AG04449 (cell line): Measurements from ENCODE around the gene NSDHL.

Source experiments
- CTCF ChIA-PET: fragments of 350-600 bp; formaldehyde crosslinking; extraction: SDS; loops from one replicate; lab custom pipeline; 2021; ENCODE audit warnings: antibody characterized with exemption; lab: Yijun Ruan, JAX
- POLR2A ChIA-PET: fragments of 400-600, 350-600 bp; formaldehyde crosslinking; extraction: SDS; loops from one replicate; lab custom pipeline; 2020; ENCODE audit warnings: antibody characterized with exemption, inconsistent platforms; lab: Yijun Ruan, JAX
- DNase-seq: peaks from one replicate; pipeline ENCODE4 v3.0.0-alpha.2; 2010; ENCODE audit warnings: low read depth, low spot score
- H3K4me3 ChIP-seq: 2 replicates; pipeline ENCODE4 v1.5.1; 2011; ENCODE audit warnings: low read depth, mild to moderate bottlenecking, control low read depth, low read length
- TF ChIP-seq, protein P1 (sequence below): IDR thresholded peaks from one replicate; pipeline ENCODE4 v1.5.1; 2011; ENCODE audit warnings: mild to moderate bottlenecking, moderate library complexity, low read length, control low read depth, inconsistent platforms; ENCODE audit not compliant: insufficient read depth; ENCODE audit errors: missing control alignments

Gene NSDHL

GRCh38 chrX:152814048-152814447 lies 16.8 kb upstream of the NSDHL start:
- CTCF ChIA-PET = interaction anchor here (1.8 to 2.7 kb wide), 2 partner anchors 172 to 181 kb away, joined by 5 to 12 read pairs; no protein-coding TSS in a partner anchor
- TF ChIP-seq, protein P1, sequence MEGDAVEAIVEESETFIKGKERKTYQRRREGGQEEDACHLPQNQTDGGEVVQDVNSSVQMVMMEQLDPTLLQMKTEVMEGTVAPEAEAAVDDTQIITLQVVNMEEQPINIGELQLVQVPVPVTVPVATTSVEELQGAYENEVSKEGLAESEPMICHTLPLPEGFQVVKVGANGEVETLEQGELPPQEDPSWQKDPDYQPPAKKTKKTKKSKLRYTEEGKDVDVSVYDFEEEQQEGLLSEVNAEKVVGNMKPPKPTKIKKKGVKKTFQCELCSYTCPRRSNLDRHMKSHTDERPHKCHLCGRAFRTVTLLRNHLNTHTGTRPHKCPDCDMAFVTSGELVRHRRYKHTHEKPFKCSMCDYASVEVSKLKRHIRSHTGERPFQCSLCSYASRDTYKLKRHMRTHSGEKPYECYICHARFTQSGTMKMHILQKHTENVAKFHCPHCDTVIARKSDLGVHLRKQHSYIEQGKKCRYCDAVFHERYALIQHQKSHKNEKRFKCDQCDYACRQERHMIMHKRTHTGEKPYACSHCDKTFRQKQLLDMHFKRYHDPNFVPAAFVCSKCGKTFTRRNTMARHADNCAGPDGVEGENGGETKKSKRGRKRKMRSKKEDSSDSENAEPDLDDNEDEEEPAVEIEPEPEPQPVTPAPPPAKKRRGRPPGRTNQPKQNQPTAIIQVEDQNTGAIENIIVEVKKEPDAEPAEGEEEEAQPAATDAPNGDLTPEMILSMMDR = no peak
- H3K4me3 ChIP-seq = no peak overlapping the region
- DNase-seq = no peak
- POLR2A ChIA-PET = no interaction called here

GRCh38 chrX:152817078-152817764 lies 13.6 kb upstream of the NSDHL start:
- POLR2A ChIA-PET = no interaction called here
- DNase-seq = no peak

DNA sequence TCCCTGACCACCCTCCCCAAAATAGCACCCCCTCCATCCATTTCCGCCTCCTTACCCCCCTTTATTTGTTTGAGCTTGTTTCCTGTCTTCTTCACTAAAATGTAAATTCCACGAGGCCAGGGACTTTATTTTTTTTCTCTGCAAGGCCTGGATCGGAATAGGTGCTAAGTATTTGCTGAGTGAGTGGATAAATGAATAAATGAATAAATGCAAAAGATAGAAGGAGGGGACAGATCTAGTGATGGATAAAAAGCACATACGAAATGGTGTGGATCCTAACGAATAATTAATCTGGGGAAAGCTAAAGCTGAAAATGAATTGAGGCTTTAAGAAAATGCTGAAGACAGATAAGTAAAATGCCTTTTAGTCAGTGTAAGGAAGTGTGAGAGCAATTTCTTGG lies 12.5 kb upstream of the NSDHL start:
- POLR2A ChIA-PET = no interaction called here
- CTCF ChIA-PET = interaction anchor here (0.9 to 5.3 kb wide), 4 partner anchors 12 to 1065 kb away, joined by 3 to 39 read pairs (median 22); partner anchors contain the start of genes CETN2 and NSDHL
- H3K4me3 ChIP-seq = no peak overlapping the region
- DNase-seq = no peak
- TF ChIP-seq, protein P1 = no peak

More at GRCh38 chrX:152817078-152817764, 13.6 kb upstream of the NSDHL start:
- CTCF ChIA-PET = interaction anchor here (1.6 to 5.3 kb wide), 5 partner anchors 10 to 1067 kb away, joined by 4 to 39 read pairs (median 13); partner anchors contain the start of genes CETN2 and NSDHL
- TF ChIP-seq, protein P1 = peak; percentile 34
- no peak overlapping the region for H3K4me3 ChIP-seq

DNA sequence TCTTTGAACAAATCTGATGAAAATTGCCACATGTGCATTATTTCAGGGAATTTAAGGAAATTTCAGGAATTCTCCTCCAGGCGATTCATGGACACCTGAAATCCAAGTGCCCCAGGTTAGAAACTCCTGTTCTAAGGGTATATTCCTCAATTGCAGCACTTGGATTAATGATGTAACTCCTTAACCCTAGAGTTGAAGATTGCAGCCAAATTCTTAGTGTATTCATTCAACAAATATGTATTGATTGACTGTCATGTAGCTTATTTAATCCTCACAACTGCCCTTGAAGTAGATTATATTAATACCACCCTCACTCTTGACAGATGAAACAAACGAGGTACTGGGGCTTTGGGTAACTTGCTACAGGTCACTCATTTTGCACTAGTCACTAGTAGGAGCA lies 11.6 kb upstream of the NSDHL start:
- TF ChIP-seq, protein P1 = no peak
- DNase-seq = no peak
- CTCF ChIA-PET = interaction anchor here (1.1 to 5.3 kb wide), 4 partner anchors 11 to 1066 kb away, joined by 5 to 39 read pairs (median 22); partner anchors contain the start of genes CETN2 and NSDHL
- POLR2A ChIA-PET = no interaction called here
- H3K4me3 ChIP-seq = no peak overlapping the region

DNA sequence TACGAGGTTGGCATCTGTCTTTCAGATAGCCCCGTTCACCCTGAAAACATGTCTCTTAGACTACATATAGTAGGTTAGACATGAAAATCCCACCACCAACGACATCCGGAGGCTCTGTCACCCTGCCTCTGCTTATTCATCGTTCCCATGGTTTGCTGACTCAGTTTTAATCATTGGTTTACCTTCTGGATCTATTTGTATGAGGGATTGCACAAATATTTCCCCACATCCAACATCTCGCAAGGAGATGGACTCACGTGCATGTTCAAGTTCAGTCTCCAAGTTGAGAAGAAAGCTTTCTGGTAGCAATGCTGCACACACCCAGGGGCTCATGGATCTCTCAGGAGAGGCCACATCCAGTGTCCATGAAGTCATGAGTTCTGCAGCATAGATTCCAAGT lies 11.1 kb upstream of the NSDHL start:
- DNase-seq = no peak
- no peak overlapping the region for H3K4me3 ChIP-seq
- ChIA-PET CTCF (interaction anchor here (1.1 to 5.3 kb wide), 3 partner anchors 10 to 187 kb away, joined by 5 to 39 read pairs (median 30); partner anchors contain the start of genes CETN2 and NSDHL), POLR2A (no interaction called here)
- TF ChIP-seq, protein P1 = no peak

DNA sequence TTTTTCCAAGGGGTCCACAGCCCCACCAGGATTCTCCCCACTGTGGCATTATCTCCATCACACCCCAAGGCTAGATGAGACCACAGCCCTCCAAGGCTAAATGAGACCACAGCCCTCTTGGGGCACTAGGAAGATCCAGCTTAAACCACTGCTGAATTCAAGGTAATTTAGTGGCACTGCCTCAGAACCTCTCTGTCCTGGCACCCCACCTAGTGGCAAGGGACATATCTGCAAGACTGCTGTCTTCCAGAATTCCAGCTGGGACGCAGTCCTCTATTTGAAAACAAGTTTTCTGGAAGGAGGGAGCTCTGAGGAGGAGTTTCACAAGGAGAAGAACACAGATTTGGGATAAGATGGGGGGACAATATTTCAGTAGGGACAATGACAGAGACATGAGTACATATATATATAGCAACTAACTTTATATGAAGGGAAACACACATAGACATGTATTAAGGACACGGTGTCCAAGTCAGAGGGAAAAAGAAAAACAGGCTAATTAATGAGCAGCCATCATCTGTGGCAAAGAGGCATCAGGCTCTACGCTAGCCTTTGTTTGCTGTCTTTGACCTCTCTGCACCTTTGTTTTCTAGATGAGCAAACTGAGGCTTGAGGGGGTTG lies 9.6 kb upstream of the NSDHL start:
- POLR2A ChIA-PET = interaction anchor here (0.9 kb wide), 1 partner anchor 10 kb away, joined by 3 read pairs; the partner anchor contains the start of genes CETN2 and NSDHL
- H3K4me3 ChIP-seq = no peak overlapping the region
- TF ChIP-seq, protein P1 = peak; percentile 50
- DNase-seq = no peak
- CTCF ChIA-PET = interaction anchor here (0.7 to 5.3 kb wide), 8 partner anchors 9 to 1073 kb away, joined by 3 to 30 read pairs (median 6); partner anchors contain the start of genes CETN2 and NSDHL
